SK-N-SH (cell line): ENCODE results near the gene PLEKHM3. TPM values are rescaled to one million over a fixed set of nuclear protein-coding genes. Genes with fewer than 3 reads are reported as not detected.

ENCODE experiments used
- CTCF ChIA-PET: fragments of 300-600, 350-600 bp; formaldehyde crosslinking; extraction: SDS; loops from one replicate; lab custom pipeline; 2021; lab: Yijun Ruan, JAX
- POLR2A ChIA-PET: fragments of 350-600 bp; sonication (Branson Sonifier 250); formaldehyde crosslinking; extraction: SDS; loops from one replicate; lab custom pipeline; 2020; ENCODE audit warnings: antibody characterized with exemption, inconsistent platforms; lab: Yijun Ruan, JAX
- DNase-seq: peaks from one replicate; pipeline ENCODE4 v3.0.0; 2012
- H2AFZ ChIP-seq: fragments of 200-600 bp; sonication (generic); 2 replicates; pipeline ENCODE4 v1.8.1; 2016; ENCODE audit warnings: antibody characterized with exemption, mild to moderate bottlenecking, low read depth
- H3F3A ChIP-seq: fragments of 200-600 bp; sonication (generic); replicated peaks from 2 replicates; pipeline ENCODE3; 2016; ENCODE audit warnings: antibody characterized with exemption, mild to moderate bottlenecking; ENCODE audit not compliant: insufficient read depth
- H3K27ac ChIP-seq, 2 experiments: fragments of 200-500 bp in 1 of 2; fragments of 200-600 bp in 1 of 2; sonication (Bioruptor generic) in 1 of 2; sonication (generic), shearing (Covaris generic) in 1 of 2; 2 replicates each; pipeline versions ENCODE4 v1.5.1 to v1.6.1; 2014 to 2016; ENCODE audit warnings: low read depth in 2 of 2, inconsistent platforms in 1 of 2, low read length in 1 of 2, mild to moderate bottlenecking in 1 of 2, mixed read lengths in 1 of 2
- H3K27me3 ChIP-seq: fragments of 200-600 bp; sonication (generic), shearing (Covaris generic); 2 replicates; pipeline ENCODE4 v1.6.1; 2016; ENCODE audit warnings: mixed run types; ENCODE audit not compliant: insufficient read depth
- H3K36me3 ChIP-seq, 2 experiments: fragments of 200-500 bp in 1 of 2; fragments of 200-600 bp in 1 of 2; sonication (Bioruptor generic) in 1 of 2; sonication (generic) in 1 of 2; replicated peaks in 1 of 2; 2 replicates each; pipeline versions ENCODE3 to v1.5.1; 2014 to 2016; ENCODE audit warnings: low read length in 1 of 2, mild to moderate bottlenecking in 1 of 2; ENCODE audit not compliant: insufficient read depth in 2 of 2, control insufficient read depth in 1 of 2
- H3K4me1 ChIP-seq, 2 experiments: fragments of 200-500 bp in 1 of 2; fragments of 200-600 bp in 1 of 2; sonication (Bioruptor generic) in 1 of 2; sonication (generic), shearing (Covaris generic) in 1 of 2; 2 replicates each; pipeline versions ENCODE4 v1.5.1 to v1.6.1; 2014 to 2016; ENCODE audit warnings: low read depth in 1 of 2, low read length in 1 of 2, mixed run types in 1 of 2; ENCODE audit not compliant: insufficient read depth in 2 of 2, control insufficient read depth in 1 of 2
- H3K4me2 ChIP-seq: fragments of 200-600 bp; sonication (generic), shearing (Covaris generic); 2 replicates; pipeline ENCODE4 v1.6.1; 2017; ENCODE audit warnings: mixed run types
- H3K4me3 ChIP-seq, 2 experiments: fragments of 200-500 bp in 1 of 2; fragments of 200-600 bp in 1 of 2; sonication (Bioruptor generic) in 1 of 2; sonication (generic), shearing (Covaris generic) in 1 of 2; 2 replicates each; pipeline versions ENCODE4 v1.5.1 to v1.8.1; 2014 to 2016; ENCODE audit warnings: low read depth in 2 of 2, inconsistent platforms in 1 of 2, low read length in 1 of 2, mild to moderate bottlenecking in 1 of 2, mixed read lengths in 1 of 2, moderate library complexity in 1 of 2
- H3K79me2 ChIP-seq: fragments of 200-600 bp; sonication (generic); 2 replicates; pipeline ENCODE4 v1.8.1; 2017; ENCODE audit warnings: mild to moderate bottlenecking; ENCODE audit not compliant: insufficient read depth
- H3K9ac ChIP-seq: fragments of 200-600 bp; sonication (generic); 2 replicates; pipeline ENCODE4 v1.6.1; 2017; ENCODE audit warnings: mixed run types
- H3K9me2 ChIP-seq: fragments of 200-600 bp; sonication (generic); 2 replicates; pipeline ENCODE4 v1.6.1; 2017; ENCODE audit warnings: mixed run types
- H3K9me3 ChIP-seq: fragments of 200-600 bp; sonication (generic); 2 replicates; pipeline ENCODE4 v1.6.1; 2017; ENCODE audit warnings: mixed run types, mild to moderate bottlenecking, moderate library complexity
- H4K20me1 ChIP-seq: fragments of 200-600 bp; sonication (generic); 2 replicates; pipeline ENCODE4 v1.6.1; 2017; ENCODE audit warnings: mild to moderate bottlenecking, mixed run types; ENCODE audit not compliant: insufficient read depth
- FOXJ3 ChIP-seq: sonication (generic); formaldehyde crosslinking; IDR thresholded peaks from 2 replicates; pipeline ENCODE4 v1.5.1; 2020; ENCODE audit warnings: mild to moderate bottlenecking, missing genetic modification reagents
- GABPA ChIP-seq: IDR thresholded peaks from 2 replicates; pipeline ENCODE4 v1.4.0; 2012; ENCODE audit warnings: low read depth, mild to moderate bottlenecking
- IRF3 ChIP-seq: fragments of 150-350 bp; IDR thresholded peaks from 2 replicates; pipeline ENCODE4 v1.6.1; 2016; ENCODE audit warnings: mild to moderate bottlenecking, low read depth, low read length
- JUND ChIP-seq: IDR thresholded peaks from 2 replicates; pipeline ENCODE4 v1.4.0; 2012
- MAX ChIP-seq: IDR thresholded peaks from 2 replicates; pipeline ENCODE4 v1.4.0; 2012; ENCODE audit warnings: low read depth
- MEF2A ChIP-seq: IDR thresholded peaks from 2 replicates; pipeline ENCODE4 v1.4.0; 2012; ENCODE audit warnings: low read depth, borderline replicate concordance
- MXI1 ChIP-seq: IDR thresholded peaks from 2 replicates; pipeline ENCODE4 v1.6.1; 2012; ENCODE audit warnings: mild to moderate bottlenecking, low read depth, low read length, improper control_type of control experiment
- PBX3 ChIP-seq: IDR thresholded peaks from 2 replicates; pipeline ENCODE4; 2012
- REST ChIP-seq: IDR thresholded peaks from 2 replicates; pipeline ENCODE4 v1.6.1; 2012; ENCODE audit warnings: mild to moderate bottlenecking, low read depth, low read length, moderate library complexity
- SIN3A ChIP-seq: IDR thresholded peaks from 2 replicates; pipeline ENCODE4 v1.6.1; 2012; ENCODE audit warnings: low read depth, mild to moderate bottlenecking, low read length, moderate library complexity, borderline replicate concordance
- TCF12 ChIP-seq: IDR thresholded peaks from 2 replicates; pipeline ENCODE4 v1.4.0; 2012
- USF2 ChIP-seq: fragments of 150-350 bp; IDR thresholded peaks from 2 replicates; pipeline ENCODE4 v1.6.1; 2017; ENCODE audit warnings: antibody characterized with exemption, low read length, low read depth, borderline replicate concordance
- ZBTB33 ChIP-seq: IDR thresholded peaks from 2 replicates; pipeline ENCODE4 v1.4.0; 2012; ENCODE audit warnings: low read depth, borderline replicate concordance
- WGBS: methylation state at CpG from one replicate; pipeline ENCODE4 v1.1.6; 2017; ENCODE audit warnings: low lambda C conversion rate; 5-methylcytosine and 5-hydroxymethylcytosine counted together
- polyA plus RNA-seq, 3 experiments: library from polyadenylated mRNA; depleted of rRNA; stranded (reverse); fragments of >200 nt; gene quantifications; 2 replicates each; pipeline ENCODE4 v1.2.3, GENCODE V29; 2012

Gene PLEKHM3
- polyA plus RNA-seq, 1 of the 3 experiments (the other 2 are of a cell fraction), result 1.9 TPM

- Histone ChIP-seq H3K27me3 (no peaks in the 10 kb centered on the region), H3F3A (no peaks in the 10 kb centered on the region), H3K27ac (no peak overlapping the region), H4K20me1 (no peaks in the 10 kb centered on the region), H3K4me1 (peaks cover 0 to 6% of the 10 kb centered on the region in 2 experiments; a peak in 1 of 4 replicates), H3K36me3 (no peaks in the 10 kb centered on the region), H3K4me3 (no peak overlapping the region), H3K79me2 (no peaks in the 10 kb centered on the region), H3K9me3 (no peaks in the 10 kb centered on the region), H3K9ac (no peak overlapping the region), H3K9me2 (no peaks in the 10 kb centered on the region), H2AFZ (no peak overlapping the region), H3K4me2 (no peak overlapping the region)
- no peak for DNase-seq
- ChIA-PET CTCF (interaction anchor here (1.5 to 3.3 kb wide), 2 partner anchors 15 to 18 kb away, joined by 3 to 14 read pairs; no protein-coding TSS in a partner anchor), POLR2A (no interaction called here)
- no peak for TF ChIP-seq REST
- no peak for TF ChIP-seq IRF3
- TF ChIP-seq MEF2A, result no peak
- TF ChIP-seq FOXJ3 (CRISPR knock-in tag), result no peak
- TF ChIP-seq MAX, result no peak
- TF ChIP-seq USF2, result no peak
- 33% methylated on average over 1 of the region's 1 CpG for WGBS
These were observed 69.9 kb downstream of the PLEKHM3 start for GRCh38 chr2:207955456-207955855.

- Histone ChIP-seq H2AFZ (no peak overlapping the region), H3K9ac (no peak overlapping the region), H3K9me3 (no peaks in the 10 kb centered on the region), H3K79me2 (no peaks in the 10 kb centered on the region), H3K27me3 (no peaks in the 10 kb centered on the region), H3K4me1 (peaks cover 0 to 5% of the 10 kb centered on the region in 2 experiments; a peak in 1 of 4 replicates), H3K4me3 (no peak overlapping the region), H3K27ac (no peak overlapping the region), H3K36me3 (no peaks in the 10 kb centered on the region), H4K20me1 (no peaks in the 10 kb centered on the region), H3F3A (no peaks in the 10 kb centered on the region), H3K4me2 (no peak overlapping the region), H3K9me2 (no peaks in the 10 kb centered on the region)
- no peak for DNase-seq
- TF ChIP-seq MXI1, result no peak
- TF ChIP-seq JUND, result no peak
- no peak for TF ChIP-seq IRF3
- TF ChIP-seq ZBTB33, result no peak
- TF ChIP-seq TCF12, result no peak
- TF ChIP-seq SIN3A, result no peak
- no peak for TF ChIP-seq PBX3
- no peak for TF ChIP-seq GABPA
- no peak for TF ChIP-seq FOXJ3 (CRISPR knock-in tag)
- 94% methylated on average over 3 of the region's 3 CpGs for WGBS
- CTCF ChIA-PET, result interaction anchor here (1.6 to 2.4 kb wide), 2 partner anchors 20 to 204 kb away, joined by 3 to 12 read pairs; no protein-coding TSS in a partner anchor
- POLR2A ChIA-PET, result no interaction called here
These were observed 72.0 kb downstream of the PLEKHM3 start for GRCh38 chr2:207953354-207953753.
